GM21447 (cell line): ENCODE data around the gene PEBP1.
"Not testable (repeated sequence)": the region's sequence is repeated elsewhere in the genome, so short reads cannot be mapped to it uniquely, and the experiment has no call there.

Experiments used
- ATAC-seq: cut with Tn5 transposase; IDR thresholded peaks from one replicate; pipeline ENCODE4 v1.9.1; 2021; ENCODE audit not compliant: unreplicated experiment

PEBP1 gene

GRCh38 chr12:118129436-118129835 lies 6.5 kb upstream of the PEBP1 start:
- not testable (repeated sequence) for ATAC-seq

DNA sequence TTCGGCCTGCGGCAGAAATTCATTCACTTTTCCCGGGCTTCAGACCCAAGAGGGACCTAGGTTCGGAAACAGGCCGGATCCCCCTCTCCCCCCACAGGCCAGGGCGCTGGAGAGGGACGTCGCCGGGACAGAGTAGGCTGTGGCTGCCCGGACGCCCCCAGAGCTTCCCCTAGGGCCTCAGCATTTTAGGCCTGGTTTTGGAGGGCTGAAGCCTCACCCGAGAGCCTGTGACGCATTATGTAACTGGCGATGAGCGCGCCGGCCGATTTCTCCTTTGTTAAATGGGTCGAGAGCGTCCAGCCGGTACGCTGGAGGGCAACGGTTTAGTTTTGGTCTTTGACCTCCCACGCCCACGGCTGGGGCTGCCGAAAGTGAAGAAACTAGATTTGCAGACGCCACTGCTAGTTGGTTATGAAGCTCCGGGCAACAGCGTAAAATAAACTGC lies 657 bp downstream of the PEBP1 start:
- ATAC-seq, result peak; percentile 36

GRCh38 chr12:118137148-118137678 lies 1.3 kb downstream of the PEBP1 start:
- no peak for ATAC-seq

GRCh38 chr12:118140825-118141224 lies 4.9 kb downstream of the PEBP1 start:
- no peak for ATAC-seq

GRCh38 chr12:118144499-118144898 lies 8.6 kb downstream of the PEBP1 start:
- no peak for ATAC-seq

DNA sequence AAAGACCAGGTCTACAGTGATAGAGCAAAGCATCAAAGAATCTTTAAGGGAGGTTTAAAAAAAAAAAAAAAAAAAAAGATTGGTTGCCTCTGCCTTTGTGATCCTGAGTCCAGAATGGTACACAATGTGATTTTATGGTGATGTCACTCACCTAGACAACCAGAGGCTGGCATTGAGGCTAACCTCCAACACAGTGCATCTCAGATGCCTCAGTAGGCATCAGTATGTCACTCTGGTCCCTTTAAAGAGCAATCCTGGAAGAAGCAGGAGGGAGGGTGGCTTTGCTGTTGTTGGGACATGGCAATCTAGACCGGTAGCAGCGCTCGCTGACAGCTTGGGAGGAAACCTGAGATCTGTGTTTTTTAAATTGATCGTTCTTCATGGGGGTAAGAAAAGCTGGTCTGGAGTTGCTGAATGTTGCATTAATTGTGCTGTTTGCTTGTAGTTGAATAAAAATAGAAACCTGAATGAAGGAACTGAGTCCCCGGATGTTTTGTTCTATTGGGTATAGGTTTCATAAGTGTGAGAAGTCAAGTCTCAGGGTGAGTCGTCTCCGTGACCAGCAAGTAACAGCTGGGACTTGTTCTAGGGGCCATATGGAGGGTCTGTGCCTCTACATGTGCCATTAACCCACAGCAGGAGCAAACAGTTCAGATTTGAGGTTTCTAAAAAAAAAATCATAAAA lies 9.3 kb downstream of the PEBP1 start:
- ATAC-seq, result no peak

DNA sequence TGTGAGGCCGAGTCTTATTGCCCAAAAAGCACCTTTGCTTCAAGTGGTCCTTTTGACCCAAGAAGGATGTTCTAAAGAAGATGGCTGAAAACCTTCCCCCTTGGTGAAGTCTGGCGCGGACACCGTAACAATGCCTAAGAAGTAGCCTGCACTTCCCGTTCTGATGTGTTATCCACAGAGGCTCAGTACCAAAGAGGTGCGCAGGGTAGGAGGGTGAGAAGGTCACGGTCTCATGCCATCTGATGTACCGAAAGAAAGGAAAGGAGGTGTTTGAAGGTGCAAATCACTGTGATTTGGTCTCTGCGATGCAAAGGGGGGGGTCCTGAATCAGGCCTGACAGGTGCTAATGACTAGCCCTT lies 9.9 kb downstream of the PEBP1 start:
- ATAC-seq, result no peak

DNA sequence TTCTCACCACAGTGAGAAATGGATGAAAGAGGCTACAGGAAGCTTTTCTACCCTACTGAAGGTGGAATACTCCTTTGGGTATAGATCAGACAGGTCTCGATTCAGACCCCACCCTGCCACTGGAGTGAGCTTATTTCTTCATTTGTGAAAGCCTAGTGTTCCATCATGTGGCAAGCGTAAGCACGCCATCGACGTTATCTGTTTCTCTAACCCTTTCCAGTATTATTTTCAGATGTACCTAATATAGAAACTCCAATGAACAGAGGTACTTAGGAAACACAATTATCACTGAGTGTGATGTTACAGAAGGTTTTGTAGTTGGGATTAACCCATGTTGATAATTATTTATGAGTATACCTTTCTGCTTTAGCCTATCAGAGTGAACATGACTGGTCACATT lies 12.4 kb downstream of the PEBP1 start:
- ATAC-seq, result no peak

GRCh38 chr12:118150625-118151024 lies 14.7 kb downstream of the PEBP1 start:
- no peak for ATAC-seq

- no peak for ATAC-seq
Measured at GRCh38 chr12:118151755-118152154, 15.8 kb downstream of the PEBP1 start.

GRCh38 chr12:118160536-118160935 lies 24.6 kb downstream of the PEBP1 start:
- no peak for ATAC-seq

DNA sequence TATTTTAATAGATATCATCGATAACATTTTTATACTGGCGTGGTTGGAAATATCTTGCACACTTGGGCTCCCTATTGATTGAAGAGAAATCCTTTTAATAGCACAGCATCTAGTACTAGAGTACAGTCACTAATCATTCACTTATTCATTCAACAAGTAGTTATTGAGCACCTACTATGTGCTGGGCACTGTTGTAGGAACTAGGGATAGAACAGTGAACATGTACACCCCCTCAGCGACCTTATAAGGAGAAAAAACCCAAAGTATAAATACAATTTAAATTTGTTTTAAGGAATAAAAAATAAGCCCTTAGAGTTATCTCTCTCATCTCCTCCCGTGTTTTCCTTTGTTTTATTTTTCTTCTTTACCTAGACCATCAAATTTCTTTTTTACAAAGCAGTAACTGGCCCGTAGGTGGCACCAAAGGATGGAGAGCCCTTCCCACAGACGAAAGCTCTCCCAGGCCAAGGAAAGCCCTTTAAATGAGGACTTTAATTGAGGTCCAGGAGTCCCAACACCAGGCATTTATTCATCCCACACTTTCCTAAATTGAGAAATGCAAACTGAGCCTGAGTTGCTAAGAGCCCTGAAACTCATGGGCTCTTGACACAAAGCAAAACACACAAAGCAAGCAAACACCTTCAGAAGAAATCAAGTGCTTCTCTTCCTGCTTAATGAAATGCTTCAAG lies 29.0 kb downstream of the PEBP1 start:
- ATAC-seq, result no peak

GRCh38 chr12:118166946-118167345 lies 31.0 kb downstream of the PEBP1 start:
- ATAC-seq, result peak; percentile 99

- peak; percentile 91 for ATAC-seq
Measured at GRCh38 chr12:118175823-118176447, 40.0 kb downstream of the PEBP1 start.

- peak; percentile 72 for ATAC-seq
Measured at GRCh38 chr12:118183155-118183554, 47.2 kb downstream of the PEBP1 start.

GRCh38 chr12:118183711-118184110 lies 47.8 kb downstream of the PEBP1 start:
- no peak for ATAC-seq

- ATAC-seq, result no peak
Measured at GRCh38 chr12:118185602-118186397, 49.9 kb downstream of the PEBP1 start.

DNA sequence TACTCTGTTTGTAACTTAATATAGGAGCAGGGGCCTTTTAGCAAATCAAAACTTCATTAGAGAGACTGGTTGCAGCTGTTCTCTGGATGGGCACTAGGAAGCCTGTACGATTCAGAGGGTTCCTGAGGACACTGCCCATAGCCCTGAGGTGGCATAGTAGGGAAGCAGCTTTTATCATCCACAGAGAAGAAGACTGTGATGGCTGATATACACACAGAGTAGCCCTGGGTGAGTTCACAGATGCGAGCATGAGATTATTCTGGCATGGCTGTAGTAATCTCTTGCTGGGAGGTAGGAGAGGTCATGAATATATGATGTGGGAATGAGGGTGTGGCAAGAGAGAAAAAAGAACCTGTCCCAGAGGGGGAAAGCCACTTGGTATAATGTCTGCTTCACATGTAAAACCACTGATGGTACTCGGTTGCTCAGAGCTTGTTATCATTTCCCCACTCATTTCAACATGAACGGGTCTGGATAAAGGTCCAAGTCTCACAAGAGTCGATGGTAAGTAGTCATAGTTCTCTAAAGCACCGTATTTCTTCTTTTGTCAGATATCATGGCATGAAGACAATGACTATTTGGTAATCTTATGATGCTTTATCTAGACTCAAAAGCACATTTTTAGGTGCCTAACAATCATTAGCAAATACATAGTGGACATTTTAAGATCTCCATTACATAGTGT lies 52.0 kb downstream of the PEBP1 start:
- ATAC-seq, result no peak

GRCh38 chr12:118188690-118189371 lies 52.9 kb downstream of the PEBP1 start:
- ATAC-seq, result no peak

DNA sequence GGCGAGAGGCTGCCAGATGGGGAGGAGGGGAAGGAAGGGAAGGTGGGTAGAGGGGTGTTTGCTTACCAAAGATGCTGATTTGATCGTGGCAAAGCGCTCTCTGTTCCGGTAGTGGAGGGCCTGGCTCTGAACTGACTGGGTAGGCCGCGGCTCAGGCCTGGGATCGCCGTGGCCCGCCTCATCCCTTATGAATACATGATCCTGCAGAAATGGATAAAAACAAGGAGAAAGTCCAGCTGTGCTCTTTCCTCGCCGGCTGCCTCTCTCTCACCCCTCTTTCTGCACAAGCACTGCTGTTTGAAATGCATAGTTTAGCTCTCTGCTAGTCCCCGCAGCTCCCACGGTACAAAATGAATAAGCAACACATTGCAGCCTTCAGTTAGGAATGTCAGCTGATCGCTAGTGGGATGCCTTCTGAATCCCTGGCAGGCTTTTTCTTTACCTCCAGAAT lies 53.8 kb downstream of the PEBP1 start:
- no peak for ATAC-seq
